A673 (cell line): ENCODE results near the gene NUP188. TPM values are rescaled to one million over a fixed set of nuclear protein-coding genes. Genes with fewer than 3 reads are reported as not detected.

Experiments
- BruUV-seq: library from RNA; stranded (reverse); fragments of 400-500 nt; replicated peaks from 2 replicates; lab custom pipeline; 2021; lab: Mats Ljungman, UMichigan
- CTCF ChIA-PET: fragments of 300-600 bp; sonication (Branson Sonifier 250); formaldehyde crosslinking; loops from one replicate; lab custom pipeline; 2022; ENCODE audit warnings: antibody characterized with exemption; lab: Charles Lee
- POLR2A ChIA-PET: fragments of 300-600 bp; sonication (Branson Sonifier 250); formaldehyde crosslinking; loops from one replicate; lab custom pipeline; 2022; ENCODE audit warnings: antibody characterized with exemption; ENCODE audit not compliant: low non-redundant PET; lab: Charles Lee
- DNase-seq: peaks from one replicate; pipeline ENCODE4 v3.0.0-alpha.2; 2015; ENCODE audit warnings: low spot score
- H3K27ac ChIP-seq: fragments of 200-600 bp; sonication (generic); 2 replicates; pipeline ENCODE4 v1.5.1; 2016; ENCODE audit warnings: mixed run types, low read depth, mild to moderate bottlenecking, mixed read lengths, antibody characterized with exemption, low read length; ENCODE audit not compliant: poor library complexity, severe bottlenecking
- H3K27me3 ChIP-seq: fragments of 200-600 bp; sonication (generic); replicated peaks from 2 replicates; pipeline ENCODE4 v1.6.1; 2017; ENCODE audit warnings: mixed run types, low read depth, mild to moderate bottlenecking, mixed read lengths, antibody characterized with exemption, low read length; ENCODE audit not compliant: insufficient read depth, poor library complexity
- H3K36me3 ChIP-seq: fragments of 200-600 bp; sonication (generic); 2 replicates; pipeline ENCODE4 v1.6.1; 2016; ENCODE audit warnings: mixed run types, mild to moderate bottlenecking, mixed read lengths, antibody characterized with exemption, low read length; ENCODE audit not compliant: insufficient read depth, poor library complexity, severe bottlenecking
- H3K4me1 ChIP-seq: fragments of 200-600 bp; sonication (generic); 2 replicates; pipeline ENCODE4 v1.6.1; 2017; ENCODE audit warnings: mixed run types, mild to moderate bottlenecking, mixed read lengths, antibody characterized with exemption, low read length; ENCODE audit not compliant: insufficient read depth, poor library complexity, severe bottlenecking
- H3K4me3 ChIP-seq: fragments of 200-600 bp; sonication (generic); 2 replicates; pipeline ENCODE4 v1.5.1; 2016; ENCODE audit warnings: low read depth, mixed run types, mild to moderate bottlenecking, mixed read lengths, low read length; ENCODE audit not compliant: poor library complexity, severe bottlenecking
- H3K9me3 ChIP-seq: fragments of 200-600 bp; sonication (generic); 2 replicates; pipeline ENCODE4 v1.6.1; 2016; ENCODE audit warnings: mixed run types, low read depth, mild to moderate bottlenecking, mixed read lengths, antibody characterized with exemption, low read length; ENCODE audit not compliant: poor library complexity, severe bottlenecking
- CTCF ChIP-seq: fragments of 300-800, 200-600 bp; sonication (generic); conservative IDR thresholded peaks from 2 replicates; pipeline ENCODE4 v1.5.1; 2017; ENCODE audit warnings: low read depth, mild to moderate bottlenecking, antibody characterized with exemption, low read length, moderate library complexity, mixed read lengths
- EZH2 ChIP-seq: fragments of 200-600 bp; sonication (generic); IDR thresholded peaks from 2 replicates; pipeline ENCODE4 v1.6.1; 2017; ENCODE audit warnings: borderline replicate concordance, low read depth, mild to moderate bottlenecking, mixed read lengths, antibody characterized with exemption, low read length; ENCODE audit not compliant: poor library complexity, severe bottlenecking
- intact Hi-C: fragments of 100-400 bp; cut with micrococcal nuclease; formaldehyde crosslinking; loops from one replicate; pipeline ENCODE4 v1.10.0; 2022; ENCODE audit not compliant: unreplicated experiment
- total RNA-seq: library from RNA; stranded (reverse); gene quantifications from 2 replicates; pipeline ENCODE4 v1.2.3, GENCODE V29; 2021

The NUP188 gene
- total RNA-seq, 1 experiment from 2014 or later: 170 TPM

GRCh38 chr9:128992995-128993394, 45.5 kb downstream of the NUP188 start:
- peaks cover 77% of the 10 kb centered on the region for H3K36me3 ChIP-seq
- no peak overlapping the region for H3K27ac ChIP-seq
- intact Hi-C loops: no loop called here
- CTCF ChIA-PET: interaction anchor here (0.5 kb wide), 2 partner anchors 43 to 120 kb away, joined by 3 to 6 read pairs; no protein-coding TSS in a partner anchor
- H3K4me1 ChIP-seq: no peaks in the 10 kb centered on the region
- no peaks in the 10 kb centered on the region for H3K9me3 ChIP-seq
- TF ChIP-seq EZH2 (no peak), CTCF (peak; percentile 42; the same call in 1 of the 2 replicates)
- no peak overlapping the region for H3K4me3 ChIP-seq
- BruUV-seq: no TSS peak
- no peaks in the 10 kb centered on the region for H3K27me3 ChIP-seq
- POLR2A ChIA-PET: no interaction called here
- DNase-seq: no peak

- Histone ChIP-seq H3K27ac (no peak overlapping the region), H3K9me3 (no peaks in the 10 kb centered on the region), H3K27me3 (no peaks in the 10 kb centered on the region), H3K36me3 (peaks cover 83% of the 10 kb centered on the region), H3K4me1 (no peaks in the 10 kb centered on the region), H3K4me3 (no peak overlapping the region)
- BruUV-seq: no TSS peak
- peak; percentile 32 for DNase-seq
- intact Hi-C loops: no loop called here
- TF ChIP-seq CTCF: no peak
- no peak for TF ChIP-seq EZH2
- ChIA-PET CTCF (no interaction called here), POLR2A (interaction anchor here (0.7 kb wide), 1 partner anchor 535 kb away, joined by 5 read pairs; no protein-coding TSS in a partner anchor)
Measured at GRCh38 chr9:128995791-128996190, 48.3 kb downstream of the NUP188 start.

DNA sequence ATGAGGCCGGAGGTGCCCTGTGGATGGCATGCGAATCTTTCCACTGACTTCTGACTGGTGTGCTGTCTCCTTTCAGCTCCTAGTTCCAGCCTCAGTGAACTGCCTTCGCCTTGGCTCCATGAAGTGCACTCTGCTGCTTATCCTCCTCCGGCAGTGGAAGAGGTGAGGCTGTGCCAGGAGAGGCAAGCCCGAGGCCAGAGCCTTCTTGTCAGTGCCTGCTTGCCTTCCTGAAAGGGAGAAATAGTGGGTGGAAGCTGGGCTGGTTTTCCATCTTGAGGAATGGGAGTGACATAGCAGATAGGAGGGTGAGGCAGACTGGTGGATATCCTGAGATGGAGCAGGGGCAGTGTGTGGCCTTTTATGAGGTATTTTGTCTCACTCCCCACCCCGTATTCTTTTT, 51.0 kb downstream of the NUP188 start:
- CTCF ChIA-PET: no interaction called here
- intact Hi-C loops: no loop called here
- peaks cover 96% of the 10 kb centered on the region for H3K36me3 ChIP-seq

More for the DNA sequence above, 51.0 kb downstream of the NUP188 start:
- Histone ChIP-seq H3K4me1 (no peaks in the 10 kb centered on the region), H3K27me3 (no peaks in the 10 kb centered on the region), H3K27ac (no peak overlapping the region), H3K4me3 (no peak overlapping the region), H3K9me3 (no peaks in the 10 kb centered on the region)
- no peak for TF ChIP-seq EZH2
- TF ChIP-seq CTCF: no peak
- no TSS peak for BruUV-seq
- POLR2A ChIA-PET: no interaction called here
- DNase-seq: no peak
